GM20000 (cell line): ENCODE measurements around the gene ZNHIT2.
A peak's percentile ranks its signal among the peaks of the same experiment; 100 is the strongest.

Source experiments
- DNase-seq: peaks from one replicate; pipeline ENCODE4 v3.0.0; 2012; ENCODE audit warnings: low spot score
- CTCF ChIP-seq: IDR thresholded peaks from 2 replicates; pipeline ENCODE4 v1.5.1; 2012; ENCODE audit warnings: mild to moderate bottlenecking, control low read depth; ENCODE audit errors: extremely low read depth, missing control alignments

ZNHIT2 gene

GRCh38 chr11:65115361-65116082, 2.0 kb downstream of the ZNHIT2 start:
- DNase-seq: no peak
- no peak for TF ChIP-seq CTCF

- TF ChIP-seq CTCF: no peak
Measured at GRCh38 chr11:65114538-65115171, 2.8 kb downstream of the ZNHIT2 start.

GRCh38 chr11:65113839-65114238, 3.7 kb downstream of the ZNHIT2 start:
- TF ChIP-seq CTCF: no peak
- no peak for DNase-seq

More at GRCh38 chr11:65114538-65115171, 2.8 kb downstream of the ZNHIT2 start:
- no peak for DNase-seq

GRCh38 chr11:65113361-65113756, 4.1 kb downstream of the ZNHIT2 start:
- DNase-seq: no peak
- TF ChIP-seq CTCF: no peak

- peak; percentile 84 for DNase-seq
- peak; percentile 98 for TF ChIP-seq CTCF
Measured at GRCh38 chr11:65112546-65113360, 4.7 kb downstream of the ZNHIT2 start.

- peak; percentile 98 for DNase-seq
- no peak for TF ChIP-seq CTCF
Measured at GRCh38 chr11:65111744-65112545, 5.6 kb downstream of the ZNHIT2 start, which contains the start of gene TM7SF2. TSS of gene TM7SF2 (plus strand) at chr11:65111872. CDS start at chr11:65112016, 144 bp downstream.
